ENCODE data around the gene STPG2. TPM values are rescaled to one million over a fixed set of nuclear protein-coding genes. Genes with fewer than 3 reads are reported as not detected.

STPG2 gene
- total RNA-seq, 1 donor from 2014 or later, result 0.99 TPM

DNA sequence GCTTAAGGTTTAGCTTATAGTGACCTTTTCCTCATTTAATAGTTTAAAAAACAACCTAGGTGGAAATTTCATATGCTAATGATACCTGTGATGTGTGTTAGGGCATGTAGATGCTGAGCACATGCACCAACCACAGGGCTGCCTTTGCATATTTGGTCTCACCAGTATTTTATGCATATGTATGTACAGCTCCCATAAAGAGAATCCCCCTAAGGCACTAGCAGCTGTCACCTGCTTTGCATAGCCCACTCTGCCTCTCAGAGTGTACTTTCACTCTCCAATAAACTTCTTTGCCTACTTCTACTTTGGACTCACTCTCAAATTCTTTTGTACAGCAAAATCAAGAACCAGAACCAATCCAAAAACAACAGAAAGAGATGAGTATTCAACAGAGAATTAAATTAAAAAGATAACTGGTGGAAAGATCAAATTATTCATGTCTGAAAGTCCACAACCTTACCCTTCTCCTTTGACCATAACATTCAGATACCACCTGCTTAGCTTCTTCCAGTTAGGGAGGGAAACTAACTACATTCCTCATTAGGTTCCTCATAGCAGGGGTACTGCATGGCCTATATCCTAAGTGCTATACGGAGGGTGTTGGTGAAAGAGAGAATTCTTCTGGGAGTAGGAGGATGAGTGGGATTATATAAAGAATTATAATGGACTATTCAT, 250.5 kb downstream of the STPG2 start:
- Mint-ChIP-seq H3K9me3 (no peaks in the 10 kb centered on the region), H3K4me1 (peaks cover 5% of the 10 kb centered on the region), H3K36me3 (no peaks in the 10 kb centered on the region), H3K4me3 (no peak overlapping the region), H3K27ac (no peak overlapping the region), H3K27me3 (ENCODE audit: insufficient read depth, low read depth) (no peaks in the 10 kb centered on the region)
- Histone ChIP-seq H3K4me2 (no peak overlapping the region), H3K27me3 (no peaks in the 10 kb centered on the region), H3K9ac (no peak overlapping the region), H4K20me1 (ENCODE audit: low read depth) (no peaks in the 10 kb centered on the region), H3F3A (ENCODE audit: low read depth) (no peaks in the 10 kb centered on the region), H3K9me3 (ENCODE audit: low read depth) (no peaks in the 10 kb centered on the region), H3K79me2 (ENCODE audit: low read depth) (no peaks in the 10 kb centered on the region), H2AFZ (replicated peaks) (no peak overlapping the region), H3K36me3 (no peaks in the 10 kb centered on the region), H3K4me3 (no peak overlapping the region), H3K27ac (no peak overlapping the region), H3K4me1 (no peaks in the 10 kb centered on the region)
- no peak for DNase-seq (ENCODE audit: low spot score)
- TF ChIP-seq, protein P1, sequence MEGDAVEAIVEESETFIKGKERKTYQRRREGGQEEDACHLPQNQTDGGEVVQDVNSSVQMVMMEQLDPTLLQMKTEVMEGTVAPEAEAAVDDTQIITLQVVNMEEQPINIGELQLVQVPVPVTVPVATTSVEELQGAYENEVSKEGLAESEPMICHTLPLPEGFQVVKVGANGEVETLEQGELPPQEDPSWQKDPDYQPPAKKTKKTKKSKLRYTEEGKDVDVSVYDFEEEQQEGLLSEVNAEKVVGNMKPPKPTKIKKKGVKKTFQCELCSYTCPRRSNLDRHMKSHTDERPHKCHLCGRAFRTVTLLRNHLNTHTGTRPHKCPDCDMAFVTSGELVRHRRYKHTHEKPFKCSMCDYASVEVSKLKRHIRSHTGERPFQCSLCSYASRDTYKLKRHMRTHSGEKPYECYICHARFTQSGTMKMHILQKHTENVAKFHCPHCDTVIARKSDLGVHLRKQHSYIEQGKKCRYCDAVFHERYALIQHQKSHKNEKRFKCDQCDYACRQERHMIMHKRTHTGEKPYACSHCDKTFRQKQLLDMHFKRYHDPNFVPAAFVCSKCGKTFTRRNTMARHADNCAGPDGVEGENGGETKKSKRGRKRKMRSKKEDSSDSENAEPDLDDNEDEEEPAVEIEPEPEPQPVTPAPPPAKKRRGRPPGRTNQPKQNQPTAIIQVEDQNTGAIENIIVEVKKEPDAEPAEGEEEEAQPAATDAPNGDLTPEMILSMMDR (IDR thresholded peaks at IDR 0.05), result no peak
- TF ChIP-seq EZH2 (IDR thresholded peaks at IDR 0.05) (no peak), EZH2phosphoT487 (IDR thresholded peaks at IDR 0.05) (no peak)

DNA sequence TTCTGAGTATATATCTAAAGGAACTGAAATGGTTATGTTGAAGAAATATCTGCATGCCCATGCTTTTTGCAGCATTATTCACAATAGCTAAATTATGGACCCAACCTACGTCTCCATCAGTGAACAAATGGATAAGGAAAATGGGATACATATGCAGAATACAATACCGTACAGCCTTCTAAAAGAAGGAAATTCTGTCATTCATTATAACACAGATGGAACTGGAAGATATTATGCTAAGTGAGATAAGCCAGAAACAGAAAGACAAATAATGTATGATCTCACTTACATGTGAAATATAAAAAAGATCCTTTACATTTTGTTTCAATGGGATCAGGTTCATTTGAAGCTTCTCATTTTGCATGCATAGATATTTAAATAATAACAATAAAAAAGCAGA, 263.3 kb downstream of the STPG2 start:
- Histone ChIP-seq H3K4me3 (no peak overlapping the region), H3K27ac (no peak overlapping the region), H3K9ac (no peak overlapping the region), H3K79me2 (ENCODE audit: low read depth) (no peaks in the 10 kb centered on the region), H3K36me3 (no peaks in the 10 kb centered on the region), H3K4me1 (no peaks in the 10 kb centered on the region), H3K27me3 (no peaks in the 10 kb centered on the region), H3K4me2 (no peak overlapping the region), H2AFZ (replicated peaks) (no peak overlapping the region), H4K20me1 (ENCODE audit: low read depth) (no peaks in the 10 kb centered on the region), H3F3A (ENCODE audit: low read depth) (no peaks in the 10 kb centered on the region), H3K9me3 (ENCODE audit: low read depth) (peaks cover 3% of the 10 kb centered on the region)
- peaks cover 2% of the 10 kb centered on the region for H3K4me1 Mint-ChIP-seq
- H3K36me3 Mint-ChIP-seq, result no peaks in the 10 kb centered on the region
- no peak overlapping the region for H3K27ac Mint-ChIP-seq
- TF ChIP-seq, protein P1 (IDR thresholded peaks at IDR 0.05), result no peak
- no peak for TF ChIP-seq EZH2phosphoT487 (IDR thresholded peaks at IDR 0.05)
- no peak for TF ChIP-seq EZH2 (IDR thresholded peaks at IDR 0.05)
- H3K4me3 Mint-ChIP-seq, result no peak overlapping the region
- no peaks in the 10 kb centered on the region for H3K27me3 Mint-ChIP-seq (ENCODE audit: insufficient read depth, low read depth)
- no peaks in the 10 kb centered on the region for H3K9me3 Mint-ChIP-seq
- no peak for DNase-seq (ENCODE audit: low spot score)

- H3K4me3 Mint-ChIP-seq, result no peak overlapping the region
- Histone ChIP-seq H3K4me3 (no peak overlapping the region), H3K9me3 (ENCODE audit: low read depth) (no peaks in the 10 kb centered on the region), H3K4me1 (no peaks in the 10 kb centered on the region), H3K79me2 (ENCODE audit: low read depth) (no peaks in the 10 kb centered on the region), H3K36me3 (no peaks in the 10 kb centered on the region), H3K27me3 (no peaks in the 10 kb centered on the region), H4K20me1 (ENCODE audit: low read depth) (no peaks in the 10 kb centered on the region), H3K9ac (no peak overlapping the region), H3K27ac (no peak overlapping the region), H2AFZ (replicated peaks) (no peak overlapping the region), H3F3A (ENCODE audit: low read depth) (no peaks in the 10 kb centered on the region), H3K4me2 (no peak overlapping the region)
- H3K4me1 Mint-ChIP-seq, result no peaks in the 10 kb centered on the region
- TF ChIP-seq EZH2 (IDR thresholded peaks at IDR 0.05), result no peak
- no peak for TF ChIP-seq EZH2phosphoT487 (IDR thresholded peaks at IDR 0.05)
- TF ChIP-seq, protein P1 (IDR thresholded peaks at IDR 0.05), result no peak
- no peak for DNase-seq (ENCODE audit: low spot score)
- H3K9me3 Mint-ChIP-seq, result no peaks in the 10 kb centered on the region
- peaks cover 2% of the 10 kb centered on the region for H3K27me3 Mint-ChIP-seq (ENCODE audit: insufficient read depth, low read depth)
- H3K27ac Mint-ChIP-seq, result no peak overlapping the region
- H3K36me3 Mint-ChIP-seq, result no peaks in the 10 kb centered on the region
Measured at GRCh38 chr4:97868097-97868496, 275.2 kb downstream of the STPG2 start.
